ENCODE data around the gene NUDT8. TPM values are rescaled to one million over a fixed set of nuclear protein-coding genes. Genes with fewer than 3 reads are reported as not detected.
A peak's percentile ranks its signal among the peaks of the same experiment; 100 is the strongest.

NUDT8 gene
- 1.1 to 1.6 TPM (median 1.5 TPM) in 3 replicates for polyA plus RNA-seq
- not detected for polyA plus RNA-seq (2011; ENCODE audit: low read depth)
- polyA plus RNA-seq (2011; cell fraction: cytosol; rRNA removed): 0.68 and 2.5 TPM in 2 replicates
- polyA plus RNA-seq (2011; cell fraction: nucleus; rRNA removed): 1.9 and 2.7 TPM in 2 replicates
- polyA plus RNA-seq (2012; ENCODE audit: low replicate concordance): 6.7 and 15.8 TPM in 2 replicates
- 0.72 to 1.8 TPM in 2 of 3 replicates, not detected in the other for polyA minus RNA-seq
- not detected for polyA minus RNA-seq (2011; cell fraction: cytosol; rRNA and poly(A)+ RNA removed)
- 1.2 TPM in 1 of 2 replicates, not detected in the other for polyA minus RNA-seq (2011; cell fraction: nucleus; rRNA and poly(A)+ RNA removed)

- Histone ChIP-seq H3K79me2 (ENCODE audit: control insufficient read depth, insufficient read depth, low read length) (no peaks in the 10 kb centered on the region), H2AFZ (ENCODE audit: control insufficient read depth, low read length) (peak within 1 kb of the TSS; percentile 90), H3K36me3 (ENCODE audit: control insufficient read depth in 2 of 2, extremely low read depth in 1 of 2, insufficient read depth in 2 of 2, low read length in 2 of 2) (no peaks in the 10 kb centered on the region), H3K9ac (ENCODE audit: control insufficient read depth, extremely low read depth, insufficient read depth, low read length) (peak within 1 kb of the TSS; percentile 76), H3K9me3 (ENCODE audit: control insufficient read depth, low read depth, low read length) (no peaks in the 10 kb centered on the region), H3K4me2 (ENCODE audit: control insufficient read depth, extremely low read depth, insufficient read depth, low read depth, low read length) (peak within 1 kb of the TSS; percentile 76), H3K9me1 (ENCODE audit: control insufficient read depth, extremely low read depth, insufficient read depth, low read length) (no peaks in the 10 kb centered on the region), H4K20me1 (ENCODE audit: control insufficient read depth, extremely low read depth, insufficient read depth, low read length) (no peaks in the 10 kb centered on the region), H3K4me1 (ENCODE audit: control insufficient read depth, extremely low read depth, insufficient read depth, low read length) (peaks cover 6% of the 10 kb centered on the region), H3K27me3 (ENCODE audit: control insufficient read depth, extremely low read depth, insufficient read depth, low read length) (no peaks in the 10 kb centered on the region), H3K27ac (ENCODE audit: control insufficient read depth, insufficient read depth, low read length) (peak within 1 kb of the TSS; percentile 64), H3K4me3 (ENCODE audit: control insufficient read depth in 2 of 3, extremely low read depth in 1 of 3, insufficient read depth in 2 of 3, low read depth in 1 of 3, low read length in 3 of 3) (peak within 1 kb of the TSS; percentile 66 to 78 (median 73))
- dilution Hi-C loops (cut with MboI; ENCODE audit: extremely low pct_ligation_motif_present, low sequenced_read_pairs): no loop called here
- TF ChIP-seq CTCF (optimal IDR thresholded peaks at IDR 0.05 in 1 of 3, IDR thresholded peaks at IDR 0.05 in 1 of 3, conservative IDR thresholded peaks at IDR 0.05 in 1 of 3; ENCODE audit: extremely low read depth in 1 of 3, insufficient read depth in 2 of 3, low read length in 3 of 3) (peak in 2 of 3 experiments; percentile 85 to 93), EZH2 (IDR thresholded peaks at IDR 0.05; ENCODE audit: low read length) (no peak)
- FAIRE-seq: no peak
- DNase-seq (ENCODE audit: low read depth, low spot score): no peak
These were observed at the start of gene NUDT8 for GRCh38 chr11:67629386-67630227. TSS of gene NUDT8 (minus strand) at chr11:67629937. CDS start at chr11:67629911, 26 bp downstream.

GRCh38 chr11:67675058-67675747 lies 45.5 kb upstream of the NUDT8 start:
- no peak for TF ChIP-seq EZH2 (IDR thresholded peaks at IDR 0.05; ENCODE audit: low read length)
- TF ChIP-seq CTCF (optimal IDR thresholded peaks at IDR 0.05 in 1 of 3, IDR thresholded peaks at IDR 0.05 in 1 of 3, conservative IDR thresholded peaks at IDR 0.05 in 1 of 3; ENCODE audit: extremely low read depth in 1 of 3, insufficient read depth in 2 of 3, low read length in 3 of 3): no peak
- no peaks in the 10 kb centered on the region for H4K20me1 ChIP-seq (ENCODE audit: control insufficient read depth, extremely low read depth, insufficient read depth, low read length)
- no peak overlapping the region for H3K4me3 ChIP-seq (ENCODE audit: control insufficient read depth in 2 of 3, extremely low read depth in 1 of 3, insufficient read depth in 2 of 3, low read depth in 1 of 3, low read length in 3 of 3)
- H3K36me3 ChIP-seq (ENCODE audit: control insufficient read depth in 2 of 2, extremely low read depth in 1 of 2, insufficient read depth in 2 of 2, low read length in 2 of 2): no peaks in the 10 kb centered on the region
- peaks cover 16% of the 10 kb centered on the region for H3K4me1 ChIP-seq (ENCODE audit: control insufficient read depth, extremely low read depth, insufficient read depth, low read length)
- no peaks in the 10 kb centered on the region for H3K27me3 ChIP-seq (ENCODE audit: control insufficient read depth, extremely low read depth, insufficient read depth, low read length)
- no peaks in the 10 kb centered on the region for H3K9me1 ChIP-seq (ENCODE audit: control insufficient read depth, extremely low read depth, insufficient read depth, low read length)
- no peaks in the 10 kb centered on the region for H3K79me2 ChIP-seq (ENCODE audit: control insufficient read depth, insufficient read depth, low read length)
- FAIRE-seq (no peak), DNase-seq (ENCODE audit: low read depth, low spot score) (no peak)
- H2AFZ ChIP-seq (ENCODE audit: control insufficient read depth, low read length): no peak overlapping the region
- H3K4me2 ChIP-seq (ENCODE audit: control insufficient read depth, extremely low read depth, insufficient read depth, low read depth, low read length): peak overlapping the region; percentile 49
- H3K9me3 ChIP-seq (ENCODE audit: control insufficient read depth, low read depth, low read length): no peaks in the 10 kb centered on the region
- dilution Hi-C loops (cut with MboI; ENCODE audit: extremely low pct_ligation_motif_present, low sequenced_read_pairs): no loop called here
- H3K27ac ChIP-seq (ENCODE audit: control insufficient read depth, insufficient read depth, low read length): no peak overlapping the region
- peak overlapping the region; percentile 22 for H3K9ac ChIP-seq (ENCODE audit: control insufficient read depth, extremely low read depth, insufficient read depth, low read length)
